VCaP (cell line): ENCODE measurements around the gene KRT12.

Experiments used
- H3K27ac ChIP-seq: fragments of 450-650 bp; 2 replicates; pipeline ENCODE4 v1.5.1; 2017
- TF ChIP-seq, protein P1 (sequence below): fragments of 450-650 bp; conservative IDR thresholded peaks from 2 replicates; pipeline ENCODE4 v1.5.1; 2017; ENCODE audit warnings: mild to moderate bottlenecking, moderate library complexity

Gene KRT12

DNA sequence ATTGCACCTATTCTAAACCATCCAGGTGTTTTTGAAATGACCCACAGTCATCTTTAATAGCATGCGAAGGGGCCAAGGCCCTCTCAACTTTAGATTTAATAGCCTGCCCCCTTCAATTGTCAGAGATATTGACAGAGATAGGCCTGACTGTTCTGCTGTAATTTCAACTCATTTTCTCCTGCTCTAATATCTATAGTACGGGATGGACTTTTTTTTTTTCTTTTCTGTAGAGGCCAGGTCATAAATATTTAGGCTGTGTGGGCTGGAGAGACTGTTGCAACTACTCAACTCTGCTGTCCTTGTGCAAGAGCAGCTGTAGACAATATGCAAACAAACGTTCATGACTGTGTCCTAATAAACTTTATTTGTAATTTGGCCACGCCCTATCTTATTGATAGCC is 42.7 kb upstream of the KRT12 start:
- H3K27ac ChIP-seq: peak overlapping the region; percentile 20
- TF ChIP-seq, protein P1, sequence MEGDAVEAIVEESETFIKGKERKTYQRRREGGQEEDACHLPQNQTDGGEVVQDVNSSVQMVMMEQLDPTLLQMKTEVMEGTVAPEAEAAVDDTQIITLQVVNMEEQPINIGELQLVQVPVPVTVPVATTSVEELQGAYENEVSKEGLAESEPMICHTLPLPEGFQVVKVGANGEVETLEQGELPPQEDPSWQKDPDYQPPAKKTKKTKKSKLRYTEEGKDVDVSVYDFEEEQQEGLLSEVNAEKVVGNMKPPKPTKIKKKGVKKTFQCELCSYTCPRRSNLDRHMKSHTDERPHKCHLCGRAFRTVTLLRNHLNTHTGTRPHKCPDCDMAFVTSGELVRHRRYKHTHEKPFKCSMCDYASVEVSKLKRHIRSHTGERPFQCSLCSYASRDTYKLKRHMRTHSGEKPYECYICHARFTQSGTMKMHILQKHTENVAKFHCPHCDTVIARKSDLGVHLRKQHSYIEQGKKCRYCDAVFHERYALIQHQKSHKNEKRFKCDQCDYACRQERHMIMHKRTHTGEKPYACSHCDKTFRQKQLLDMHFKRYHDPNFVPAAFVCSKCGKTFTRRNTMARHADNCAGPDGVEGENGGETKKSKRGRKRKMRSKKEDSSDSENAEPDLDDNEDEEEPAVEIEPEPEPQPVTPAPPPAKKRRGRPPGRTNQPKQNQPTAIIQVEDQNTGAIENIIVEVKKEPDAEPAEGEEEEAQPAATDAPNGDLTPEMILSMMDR: no peak

DNA sequence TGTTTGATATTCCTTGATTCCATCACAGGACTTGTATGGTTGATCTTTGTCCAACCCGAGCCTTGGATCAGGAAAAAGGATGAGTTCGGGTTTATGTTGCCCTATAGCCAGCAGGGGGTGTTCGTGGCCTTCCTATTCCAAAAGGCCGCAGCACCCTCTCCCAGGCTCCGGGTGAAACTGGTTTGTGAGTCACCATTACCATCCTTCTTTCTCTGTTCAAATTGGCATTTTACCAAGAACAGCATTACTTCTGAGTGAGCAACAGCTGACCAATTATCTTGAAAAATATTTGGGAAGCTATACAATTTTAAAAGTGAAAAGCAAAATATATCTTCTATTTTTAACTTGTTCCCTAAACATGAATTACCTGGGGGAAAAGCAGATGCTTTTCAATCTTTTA is 42.3 kb upstream of the KRT12 start:
- H3K27ac ChIP-seq: peak overlapping the region; percentile 20; the same call in 1 of the 2 replicates

DNA sequence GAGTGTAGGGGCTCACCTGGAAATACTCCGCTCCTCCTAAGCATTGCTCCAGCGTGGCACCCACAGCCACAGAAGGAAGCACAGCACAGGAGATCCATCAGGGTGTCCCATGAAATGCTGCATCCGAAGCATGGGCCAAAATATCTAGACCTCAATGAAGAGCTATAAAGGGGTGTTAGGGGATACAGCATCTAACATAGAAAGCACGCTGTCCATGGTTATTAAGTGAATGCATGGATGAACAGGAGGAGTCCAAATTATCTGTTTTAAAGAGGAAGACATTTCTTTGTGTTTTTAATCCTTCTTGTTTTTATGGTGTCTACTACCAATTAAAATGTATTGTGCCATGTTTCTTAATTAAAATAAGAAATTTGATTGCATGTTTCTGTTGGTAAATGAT is 39.6 kb upstream of the KRT12 start:
- no peak overlapping the region for H3K27ac ChIP-seq
- TF ChIP-seq, protein P1: no peak

More for the DNA sequence above, 42.3 kb upstream of the KRT12 start:
- TF ChIP-seq, protein P1: peak; percentile 89

DNA sequence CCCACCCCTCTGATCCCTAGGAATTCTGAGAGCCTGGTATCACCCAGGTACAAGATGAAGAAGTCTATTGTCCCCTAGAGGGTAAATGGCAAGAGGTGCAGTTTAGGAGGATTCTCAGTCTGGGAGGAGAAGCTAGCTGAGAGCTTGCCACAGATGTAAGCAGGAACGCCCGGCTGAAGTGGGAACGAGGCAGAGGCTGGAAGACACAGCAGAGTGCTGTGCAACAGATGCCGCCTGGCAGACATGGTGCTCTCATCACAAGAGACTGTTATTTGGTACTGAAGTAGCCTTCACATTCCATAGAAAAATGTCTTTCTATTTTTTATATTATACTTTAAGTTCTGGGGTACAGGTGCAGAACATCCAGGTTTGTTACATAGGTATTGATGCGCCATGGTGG is 38.3 kb upstream of the KRT12 start:
- no peak overlapping the region for H3K27ac ChIP-seq
- TF ChIP-seq, protein P1: no peak

DNA sequence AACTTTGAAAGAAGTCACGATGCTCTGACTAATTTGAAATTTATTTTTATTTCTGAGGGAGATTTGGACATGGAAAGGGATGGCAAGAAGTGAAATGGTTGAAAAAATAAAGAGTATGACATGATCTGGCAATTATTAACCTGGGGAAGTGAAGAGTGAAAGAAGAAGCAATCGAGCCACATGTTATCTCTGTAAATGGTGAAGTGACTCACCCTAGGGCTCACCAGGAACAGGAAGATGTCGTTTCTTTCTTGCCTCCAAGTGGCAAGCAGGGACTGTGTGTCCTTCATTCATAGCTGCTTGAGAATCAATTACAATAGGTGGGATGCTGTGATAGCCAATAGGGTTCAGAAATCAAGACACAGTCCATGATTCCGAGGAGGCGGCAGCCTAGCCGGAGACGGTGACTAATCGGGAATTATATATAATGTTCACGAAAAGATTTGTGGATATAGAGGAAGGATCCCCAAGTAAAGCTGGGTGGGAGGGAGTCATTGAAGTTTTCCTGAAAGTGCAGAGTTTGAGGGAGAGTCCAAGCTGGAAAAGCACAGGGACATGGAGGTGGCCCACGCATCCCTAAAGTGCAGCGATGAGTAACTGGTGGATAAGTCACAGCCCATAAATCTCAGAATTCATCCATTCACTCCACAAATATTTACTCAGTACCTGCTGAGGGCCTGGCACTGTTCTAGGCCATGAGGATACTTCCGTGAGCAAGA is 36.3 kb upstream of the KRT12 start:
- TF ChIP-seq, protein P1: no peak
- H3K27ac ChIP-seq: no peak overlapping the region

DNA sequence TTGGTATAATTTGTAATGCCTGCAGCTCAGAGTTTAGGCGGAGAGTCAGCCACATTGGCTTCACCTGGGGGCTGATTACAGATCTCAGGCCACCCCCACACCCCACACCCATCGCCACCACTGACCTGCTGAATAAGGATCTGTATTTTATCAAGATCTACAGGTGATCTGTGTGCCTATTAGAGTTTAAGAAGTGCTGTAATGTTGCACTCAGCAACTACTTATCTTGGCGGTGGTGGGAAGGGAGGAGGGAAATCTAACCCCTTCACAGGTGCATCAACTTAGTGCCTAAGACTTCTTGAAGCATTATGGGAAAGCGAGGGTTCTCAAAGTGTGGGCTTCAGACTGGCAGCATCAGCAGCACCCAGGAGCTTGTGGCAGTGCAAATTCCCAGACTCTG is 35.5 kb upstream of the KRT12 start:
- TF ChIP-seq, protein P1: no peak
- H3K27ac ChIP-seq: no peak overlapping the region

DNA sequence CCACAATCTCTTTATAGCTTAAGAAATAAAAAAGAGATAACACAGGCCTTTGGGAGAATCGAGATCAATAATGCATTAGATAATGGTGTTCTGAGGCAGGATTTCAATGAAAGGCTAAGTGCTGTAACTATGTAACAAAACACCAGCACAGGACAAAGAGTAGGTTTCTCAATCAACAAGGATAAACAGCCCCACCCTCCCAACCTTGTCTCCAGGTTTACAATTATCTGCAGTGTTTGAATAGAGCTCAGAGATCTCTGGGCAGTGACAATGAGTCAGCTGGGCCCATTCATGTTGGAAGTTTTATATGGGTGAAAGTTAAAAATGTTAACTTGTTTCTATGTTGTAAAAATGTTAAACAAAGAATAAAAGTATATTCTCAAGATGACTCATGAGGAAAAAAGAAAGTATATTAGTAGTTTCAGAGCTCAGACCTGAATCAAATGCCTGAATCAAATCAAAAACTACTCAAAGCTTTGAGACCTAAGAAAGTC is 35.0 kb upstream of the KRT12 start:
- TF ChIP-seq, protein P1: no peak
- no peak overlapping the region for H3K27ac ChIP-seq
